Fibroblast of mammary gland (primary cell): Measurements from ENCODE around the gene BEGAIN.

Experiments used
- DNase-seq: peaks from one replicate; pipeline ENCODE4 v3.0.0-alpha.2; 2010; ENCODE audit warnings: low read depth
- H3K4me3 ChIP-seq: 2 replicates; pipeline ENCODE4 v1.5.1; 2011; ENCODE audit warnings: low read depth, mild to moderate bottlenecking, low read length, moderate library complexity; ENCODE audit not compliant: control insufficient read depth
- CTCF ChIP-seq: conservative IDR thresholded peaks from 2 replicates; pipeline ENCODE4 v1.5.1; 2011; ENCODE audit warnings: low read depth, low read length, inconsistent platforms; ENCODE audit not compliant: control insufficient read depth, insufficient read depth

The BEGAIN gene

GRCh38 chr14:100620255-100621100 lies 33.3 kb upstream of the BEGAIN start:
- DNase-seq, result no peak
- no peak overlapping the region for H3K4me3 ChIP-seq
- no peak for TF ChIP-seq CTCF

- no peak for TF ChIP-seq CTCF
- DNase-seq, result no peak
- H3K4me3 ChIP-seq, result no peak overlapping the region
Observed at GRCh38 chr14:100619396-100620254, 32.4 kb upstream of the BEGAIN start.

GRCh38 chr14:100618763-100619320 lies 31.6 kb upstream of the BEGAIN start:
- DNase-seq, result no peak
- H3K4me3 ChIP-seq, result no peak overlapping the region
- no peak for TF ChIP-seq CTCF

- DNase-seq, result no peak
- TF ChIP-seq CTCF, result no peak
- H3K4me3 ChIP-seq, result no peak overlapping the region
Observed at GRCh38 chr14:100618318-100618693, 31.1 kb upstream of the BEGAIN start.

GRCh38 chr14:100617410-100618317 lies 30.4 kb upstream of the BEGAIN start:
- TF ChIP-seq CTCF, result no peak
- H3K4me3 ChIP-seq, result no peak overlapping the region
- DNase-seq, result no peak
